GM12892 (cell line): ENCODE data around the gene HMGXB3.
"Not testable (repeated sequence)": the region's sequence is repeated elsewhere in the genome, so short reads cannot be mapped to it uniquely, and the experiment has no call there.

Source experiments
- DNase-seq: peaks from one replicate; pipeline ENCODE4 v3.0.0; 2011; ENCODE audit not compliant: insufficient read length
- FAIRE-seq: peaks from 2 replicates; lab custom pipeline; 2011; peaks lifted over from hg19 to GRCh38; lab: Jason Lieb, UNC
- POLR2A ChIP-seq: IDR thresholded peaks from 2 replicates; pipeline ENCODE4 v1.6.1; 2011; ENCODE audit warnings: low read depth, low read length, control low read depth
- POLR2AphosphoS5 ChIP-seq: IDR thresholded peaks from 2 replicates; pipeline ENCODE4 v1.6.1; 2011; ENCODE audit warnings: low read depth, low read length, control low read depth
- TAF1 ChIP-seq: IDR thresholded peaks from 2 replicates; pipeline ENCODE4 v1.6.1; 2011; ENCODE audit warnings: low read depth, mild to moderate bottlenecking, control low read depth, low read length, borderline replicate concordance

Gene HMGXB3

GRCh38 chr5:150079909-150080461, 79.4 kb downstream of the HMGXB3 start:
- no peak for DNase-seq

GRCh38 chr5:150080696-150081435, 80.3 kb downstream of the HMGXB3 start:
- TF ChIP-seq TAF1 (no peak), POLR2A (no peak), POLR2AphosphoS5 (no peak)
- DNase-seq (no peak), FAIRE-seq (no peak)

More at GRCh38 chr5:150079909-150080461, 79.4 kb downstream of the HMGXB3 start:
- TF ChIP-seq TAF1 (no peak), POLR2A (no peak), POLR2AphosphoS5 (no peak)
- FAIRE-seq = no peak

- FAIRE-seq = peak; percentile 92
- TF ChIP-seq POLR2AphosphoS5 = 0 out of 2 replicates have a peak, but pooled peaks have one; percentile 34
- TF ChIP-seq POLR2A = peak; percentile 58; the same call in 1 of the 2 replicates
- TF ChIP-seq TAF1 = no peak
Observed at GRCh38 chr5:150081541-150082283, 81.2 kb downstream of the HMGXB3 start.

GRCh38 chr5:150082374-150082773, 81.8 kb downstream of the HMGXB3 start:
- FAIRE-seq = peak; percentile 27
- no peak for DNase-seq
- TF ChIP-seq POLR2A (no peak), TAF1 (no peak), POLR2AphosphoS5 (no peak)

More at GRCh38 chr5:150081541-150082283, 81.2 kb downstream of the HMGXB3 start:
- DNase-seq = peak; percentile 56

GRCh38 chr5:150082889-150083288, 82.3 kb downstream of the HMGXB3 start:
- peak; percentile 17 for FAIRE-seq
- no peak for TF ChIP-seq POLR2A
- TF ChIP-seq POLR2AphosphoS5 = no peak
- TF ChIP-seq TAF1 = no peak

GRCh38 chr5:150084754-150085153, 84.2 kb downstream of the HMGXB3 start:
- not testable (repeated sequence) for FAIRE-seq

More at GRCh38 chr5:150082889-150083288, 82.3 kb downstream of the HMGXB3 start:
- no peak for DNase-seq

GRCh38 chr5:150085191-150085912, 84.8 kb downstream of the HMGXB3 start:
- no peak for DNase-seq
- FAIRE-seq = no peak
- TF ChIP-seq POLR2AphosphoS5 = no peak
- TF ChIP-seq TAF1 = no peak

More at GRCh38 chr5:150084754-150085153, 84.2 kb downstream of the HMGXB3 start:
- not testable (repeated sequence) for DNase-seq

GRCh38 chr5:150085950-150086715, 85.6 kb downstream of the HMGXB3 start, which contains the start of gene CSF1R:
TSS of gene CSF1R (minus strand) at chr5:150086554. CDS start at chr5:150086427, 127 bp downstream.
- FAIRE-seq (peak; percentile 9), DNase-seq (no peak)
- TF ChIP-seq POLR2AphosphoS5 (no peak), TAF1 (no peak), POLR2A (no peak)

GRCh38 chr5:150092159-150092787, 91.7 kb downstream of the HMGXB3 start:
- DNase-seq (no peak), FAIRE-seq (peak; percentile 88)
- TF ChIP-seq TAF1 = no peak
- TF ChIP-seq POLR2AphosphoS5 = no peak
- no peak for TF ChIP-seq POLR2A

GRCh38 chr5:150097152-150097551, 96.6 kb downstream of the HMGXB3 start:
- DNase-seq (no peak), FAIRE-seq (no peak)
- no peak for TF ChIP-seq POLR2A
- no peak for TF ChIP-seq POLR2AphosphoS5
- no peak for TF ChIP-seq TAF1
